ENCODE data around the gene EFHB. TPM values are rescaled to one million over a fixed set of nuclear protein-coding genes. Genes with fewer than 3 reads are reported as not detected.
"Not testable (repeated sequence)": the region's sequence is repeated elsewhere in the genome, so short reads cannot be mapped to it uniquely, and the experiment has no call there.

Gene EFHB
- total RNA-seq, 2 experiments from 2014 or later = 0.86 TPM; not detected in 1

GRCh38 chr3:19903649-19904048 lies 30.4 kb downstream of the EFHB start:
- Histone ChIP-seq H3K4me1 (ENCODE audit: insufficient read depth, low read length, poor library complexity, severe bottlenecking) (no peaks in the 10 kb centered on the region), H3K4me3 (ENCODE audit: low read depth, low read length, poor library complexity, severe bottlenecking) (no peak overlapping the region), H3K27ac (ENCODE audit: low read depth, low read length, poor library complexity, severe bottlenecking) (no peak overlapping the region), H3K9me2 (ENCODE audit: insufficient read depth, low read length) (no peaks in the 10 kb centered on the region), H2AFZ (ENCODE audit: low read length) (no peak overlapping the region), H3K79me2 (ENCODE audit: insufficient read depth, low read depth, low read length) (no peaks in the 10 kb centered on the region), H3K4me2 (ENCODE audit: low read length) (no peak overlapping the region), H3K9me3 (ENCODE audit: low read length) (no peaks in the 10 kb centered on the region), H4K20me1 (ENCODE audit: insufficient read depth, low read length) (no peaks in the 10 kb centered on the region), H3K36me3 (ENCODE audit: insufficient read depth, low read length) (no peaks in the 10 kb centered on the region)
- intact Hi-C loops (cut with micrococcal nuclease; ENCODE audit: unreplicated experiment) = no loop called here
- ChIA-PET POLR2A (interaction anchor here (0.5 kb wide), 1 partner anchor 492 kb away, joined by 4 read pairs; no protein-coding TSS in a partner anchor), CTCF (ENCODE audit: unreplicated experiment) (no interaction called here)
- no TSS peak for BruUV-seq (replicated peaks)
- DNase-seq (ENCODE audit: low spot score) = no peak
- no peak for TF ChIP-seq CTCF (conservative IDR thresholded peaks at IDR 0.05; ENCODE audit: low read length)
- TF ChIP-seq EZH2phosphoT487 (IDR thresholded peaks at IDR 0.05; ENCODE audit: borderline replicate concordance, low read depth, low read length) = no peak

GRCh38 chr3:19901918-19902317 lies 32.1 kb downstream of the EFHB start:
- ChIA-PET CTCF (ENCODE audit: unreplicated experiment) (no interaction called here), POLR2A (interaction anchor here (0.6 kb wide), 1 partner anchor 296 kb away, joined by 3 read pairs; no protein-coding TSS in a partner anchor)
- intact Hi-C loops (cut with micrococcal nuclease; ENCODE audit: unreplicated experiment) = no loop called here
- Histone ChIP-seq H3K9me3 (ENCODE audit: low read length) (no peaks in the 10 kb centered on the region), H3K36me3 (ENCODE audit: insufficient read depth, low read length) (no peaks in the 10 kb centered on the region), H3K9me2 (ENCODE audit: insufficient read depth, low read length) (no peaks in the 10 kb centered on the region), H2AFZ (ENCODE audit: low read length) (no peak overlapping the region), H3K4me3 (ENCODE audit: low read depth, low read length, poor library complexity, severe bottlenecking) (no peak overlapping the region), H3K4me2 (ENCODE audit: low read length) (no peak overlapping the region), H3K79me2 (ENCODE audit: insufficient read depth, low read depth, low read length) (no peaks in the 10 kb centered on the region), H3K4me1 (ENCODE audit: insufficient read depth, low read length, poor library complexity, severe bottlenecking) (no peaks in the 10 kb centered on the region), H4K20me1 (ENCODE audit: insufficient read depth, low read length) (no peaks in the 10 kb centered on the region), H3K27ac (ENCODE audit: low read depth, low read length, poor library complexity, severe bottlenecking) (no peak overlapping the region)
- BruUV-seq (replicated peaks) = no TSS peak
- TF ChIP-seq EZH2phosphoT487 (IDR thresholded peaks at IDR 0.05; ENCODE audit: borderline replicate concordance, low read depth, low read length) = no peak
- no peak for TF ChIP-seq CTCF (conservative IDR thresholded peaks at IDR 0.05; ENCODE audit: low read length)
- DNase-seq (ENCODE audit: low spot score) = no peak

- H3K27ac ChIP-seq (ENCODE audit: low read depth, low read length, poor library complexity, severe bottlenecking) = no peak overlapping the region
- H3K9me2 ChIP-seq (ENCODE audit: insufficient read depth, low read length) = no peaks in the 10 kb centered on the region
- intact Hi-C loops (cut with micrococcal nuclease; ENCODE audit: unreplicated experiment) = no loop called here
- DNase-seq (ENCODE audit: low spot score) = no peak
- H3K4me3 ChIP-seq (ENCODE audit: low read depth, low read length, poor library complexity, severe bottlenecking) = no peak overlapping the region
- no peak overlapping the region for H3K4me2 ChIP-seq (ENCODE audit: low read length)
- ChIA-PET CTCF (ENCODE audit: unreplicated experiment) (no interaction called here), POLR2A (no interaction called here)
- H3K36me3 ChIP-seq (ENCODE audit: insufficient read depth, low read length) = no peaks in the 10 kb centered on the region
- no peak for TF ChIP-seq CTCF (conservative IDR thresholded peaks at IDR 0.05; ENCODE audit: low read length)
- no TSS peak for BruUV-seq (replicated peaks)
- H3K9me3 ChIP-seq (ENCODE audit: low read length) = no peaks in the 10 kb centered on the region
- H3K4me1 ChIP-seq (ENCODE audit: insufficient read depth, low read length, poor library complexity, severe bottlenecking) = no peaks in the 10 kb centered on the region
- H4K20me1 ChIP-seq (ENCODE audit: insufficient read depth, low read length) = no peaks in the 10 kb centered on the region
- no peak overlapping the region for H2AFZ ChIP-seq (ENCODE audit: low read length)
- no peaks in the 10 kb centered on the region for H3K79me2 ChIP-seq (ENCODE audit: insufficient read depth, low read depth, low read length)
Observed at GRCh38 chr3:19901337-19901736, 32.7 kb downstream of the EFHB start.

GRCh38 chr3:19899833-19900232 lies 34.2 kb downstream of the EFHB start:
- H3K4me2 ChIP-seq (ENCODE audit: low read length); DNase-seq (ENCODE audit: low spot score); H3K9me2 ChIP-seq (ENCODE audit: insufficient read depth, low read length); H3K36me3 ChIP-seq (ENCODE audit: insufficient read depth, low read length); intact Hi-C loops (cut with micrococcal nuclease; ENCODE audit: unreplicated experiment); BruUV-seq (replicated peaks); CTCF ChIA-PET (ENCODE audit: unreplicated experiment); H4K20me1 ChIP-seq (ENCODE audit: insufficient read depth, low read length); H3K4me3 ChIP-seq (ENCODE audit: low read depth, low read length, poor library complexity, severe bottlenecking); H2AFZ ChIP-seq (ENCODE audit: low read length); H3K4me1 ChIP-seq (ENCODE audit: insufficient read depth, low read length, poor library complexity, severe bottlenecking); H3K27ac ChIP-seq (ENCODE audit: low read depth, low read length, poor library complexity, severe bottlenecking); H3K79me2 ChIP-seq (ENCODE audit: insufficient read depth, low read depth, low read length); H3K9me3 ChIP-seq (ENCODE audit: low read length): not testable (repeated sequence)
- POLR2A ChIA-PET = interaction anchor here (0.7 to 1.0 kb wide), 2 partner anchors 11 to 76 kb away, joined by 3 read pairs; no protein-coding TSS in a partner anchor
